Lower leg skin (tissue), 3 donors: ENCODE results near the gene RNF217.

Experiments
- CTCF ChIP-seq, 3 donors: fragments of 450-650 bp; IDR thresholded peaks; one replicate each; pipeline ENCODE4 v1.5.1; 2016; ENCODE audit warnings: antibody characterized with exemption in 3 of 3, mild to moderate bottlenecking in 3 of 3, moderate library complexity in 2 of 3
- POLR2A ChIP-seq, 2 donors: fragments of 450-650 bp; IDR thresholded peaks; one replicate each; pipeline ENCODE4 v1.6.1; 2016 to 2017; ENCODE audit warnings: antibody characterized with exemption in 2 of 2, mild to moderate bottlenecking in 1 of 2, moderate library complexity in 1 of 2

DNA sequence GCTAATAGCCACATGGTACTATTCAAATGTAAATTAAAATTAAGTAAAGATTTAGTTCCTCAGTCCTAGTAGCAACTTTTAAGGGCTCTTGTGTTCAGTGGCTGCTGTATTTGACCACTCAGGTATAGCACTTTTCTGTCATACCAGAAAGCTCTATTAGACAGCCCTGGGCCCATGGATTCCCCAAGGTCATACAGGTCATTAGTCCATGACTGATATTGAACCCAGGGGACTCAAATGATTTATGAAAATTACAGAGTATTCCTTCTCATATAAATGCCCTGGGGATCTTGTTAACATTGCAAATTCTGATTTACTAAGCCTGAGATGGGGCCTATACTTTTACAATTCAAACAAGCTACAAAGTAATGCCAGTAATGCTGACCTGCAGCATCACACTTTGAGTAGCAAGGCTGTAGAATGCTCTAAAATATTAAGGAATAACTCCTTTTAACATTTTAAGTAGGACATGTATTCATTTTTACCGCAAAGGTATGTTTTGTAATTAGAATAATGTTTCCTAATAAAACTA is 29.6 kb downstream of the RNF217 start:
- no peak for TF ChIP-seq CTCF (IDR thresholded peaks at IDR 0.05)
- TF ChIP-seq POLR2A (IDR thresholded peaks at IDR 0.05) = no peak
